Measurements from ENCODE around the gene ZNF678.

DNA sequence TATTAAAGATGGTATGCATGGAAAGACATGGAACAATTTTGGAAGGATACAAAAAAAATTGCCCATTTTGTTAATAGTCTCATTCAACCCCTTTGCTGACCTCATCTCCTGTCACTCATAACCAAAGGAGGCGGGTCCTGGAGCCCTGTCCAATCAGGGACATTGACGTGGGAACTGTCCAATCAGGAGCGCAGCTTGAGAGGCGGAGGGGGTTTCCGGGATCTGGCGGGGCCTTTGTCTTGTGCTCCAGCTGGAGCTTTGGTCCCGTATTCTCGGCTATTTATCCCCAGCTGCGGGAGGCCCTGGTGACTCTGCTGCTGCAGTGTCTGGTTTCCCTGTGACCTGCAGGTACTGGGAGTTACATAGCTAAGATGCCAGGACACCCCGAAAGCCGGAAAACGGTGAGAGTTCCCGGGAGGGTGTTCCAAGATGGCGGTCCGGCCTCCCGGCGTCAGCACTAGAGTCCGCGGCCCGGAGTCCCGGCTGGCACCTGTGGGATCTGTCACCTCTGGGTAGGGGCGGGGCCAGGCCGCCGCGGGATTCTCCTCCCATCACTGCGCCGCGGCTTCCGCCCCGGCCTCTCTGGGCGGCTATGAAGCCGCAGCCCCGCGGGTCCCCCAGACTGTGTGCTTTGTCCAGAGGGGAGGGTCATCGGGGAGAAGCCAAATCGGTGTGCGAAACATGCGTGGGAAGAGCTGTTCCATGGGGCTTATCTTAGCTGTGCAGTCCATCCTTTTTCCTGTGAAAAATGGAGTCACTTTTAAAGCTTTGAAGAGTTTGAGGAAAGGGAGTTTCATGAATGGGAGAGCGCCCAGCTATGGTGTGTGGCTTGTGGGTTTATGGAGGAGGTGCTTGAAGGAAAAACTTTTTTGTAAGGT is at the start of gene ZNF678:
- TF ChIP-seq SP1 (IDR thresholded peaks at IDR 0.05) (no peak), TARDBP (IDR thresholded peaks at IDR 0.05) (no peak), ZNF384 (IDR thresholded peaks at IDR 0.05) (no peak), FOXK2 (IDR thresholded peaks at IDR 0.05) (no peak), BHLHE40 (IDR thresholded peaks at IDR 0.05; ENCODE audit: borderline replicate concordance) (no peak), L3MBTL2 (conservative IDR thresholded peaks at IDR 0.05) (peak; percentile 64), HDGF (IDR thresholded peaks at IDR 0.05; ENCODE audit: borderline replicate concordance) (no peak), NFRKB (IDR thresholded peaks at IDR 0.05) (peak; percentile 69), CTBP1 (IDR thresholded peaks at IDR 0.05; ENCODE audit: borderline replicate concordance) (no peak)
